NAMALWA (cell line): ENCODE measurements around the gene PLBD2.

Experiments used
- DNase-seq: peaks from one replicate; pipeline ENCODE4 v3.0.0-alpha.2; 2015; ENCODE audit warnings: low spot score

Gene PLBD2

GRCh38 chr12:113358381-113359132 is at the start of gene PLBD2:
Gene PLBD2 (plus strand): TSS chr12:113358587. CDS start chr12:113358601, 14 bp downstream.
- peak; percentile 94 for DNase-seq

GRCh38 chr12:113310489-113310888 is 47.9 kb upstream of the PLBD2 start:
- DNase-seq, result peak; percentile 30

GRCh38 chr12:113314121-113314529 is 44.3 kb upstream of the PLBD2 start:
- no peak for DNase-seq

DNA sequence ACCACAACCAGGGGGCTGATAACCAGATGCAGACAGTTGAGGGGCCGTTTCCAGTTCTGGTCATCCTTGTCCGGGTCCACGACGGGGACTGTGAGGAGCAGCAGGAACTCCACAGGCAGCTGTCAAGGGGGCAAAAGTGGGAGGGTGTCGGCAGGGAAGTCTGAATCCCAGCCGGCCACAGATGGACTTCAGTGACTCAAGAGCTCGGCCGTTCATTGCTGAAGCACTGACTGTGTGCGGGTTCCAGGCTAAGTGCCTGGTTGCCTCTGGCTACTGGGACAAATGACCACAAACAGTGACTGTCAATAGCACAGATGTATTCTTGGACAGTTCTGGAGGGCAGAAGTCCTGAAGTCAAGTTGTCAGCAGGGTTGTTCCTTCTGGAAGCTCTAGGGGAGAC is 43.0 kb upstream of the PLBD2 start:
- DNase-seq, result no peak

- no peak for DNase-seq
These were observed 42.2 kb upstream of the PLBD2 start for GRCh38 chr12:113316155-113316554.

- DNase-seq, result no peak
These were observed 41.3 kb upstream of the PLBD2 start for GRCh38 chr12:113317122-113317521.

DNA sequence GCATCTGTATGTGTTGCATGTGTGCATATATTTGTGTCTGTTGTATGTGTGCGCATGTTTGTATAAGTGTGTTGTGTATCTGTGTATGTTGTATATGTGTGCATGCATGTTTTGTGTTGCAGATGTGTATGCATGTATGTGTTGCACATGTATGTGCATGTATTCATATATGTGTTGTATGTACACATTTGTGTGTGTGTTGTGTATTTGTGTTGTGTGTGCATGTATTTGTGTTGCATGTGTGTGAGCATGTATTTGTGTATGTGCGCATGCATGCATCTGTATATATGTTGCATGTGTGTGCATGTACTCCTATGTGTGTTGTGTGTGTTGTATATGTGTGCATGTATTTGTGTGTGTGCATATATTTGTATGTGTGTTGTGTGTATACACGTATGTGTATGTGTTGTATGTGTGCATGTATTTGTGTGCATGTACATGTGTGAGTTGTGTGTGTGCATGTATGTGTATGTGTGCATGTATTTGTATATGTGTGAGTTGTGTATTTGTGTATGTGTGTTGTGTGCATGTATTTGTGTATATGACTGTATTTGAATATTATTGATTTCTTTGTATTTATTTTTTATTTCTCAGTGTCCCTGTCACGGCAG is 40.2 kb upstream of the PLBD2 start:
- DNase-seq, result no peak

- no peak for DNase-seq
These were observed 39.3 kb upstream of the PLBD2 start for GRCh38 chr12:113318900-113319628.

DNA sequence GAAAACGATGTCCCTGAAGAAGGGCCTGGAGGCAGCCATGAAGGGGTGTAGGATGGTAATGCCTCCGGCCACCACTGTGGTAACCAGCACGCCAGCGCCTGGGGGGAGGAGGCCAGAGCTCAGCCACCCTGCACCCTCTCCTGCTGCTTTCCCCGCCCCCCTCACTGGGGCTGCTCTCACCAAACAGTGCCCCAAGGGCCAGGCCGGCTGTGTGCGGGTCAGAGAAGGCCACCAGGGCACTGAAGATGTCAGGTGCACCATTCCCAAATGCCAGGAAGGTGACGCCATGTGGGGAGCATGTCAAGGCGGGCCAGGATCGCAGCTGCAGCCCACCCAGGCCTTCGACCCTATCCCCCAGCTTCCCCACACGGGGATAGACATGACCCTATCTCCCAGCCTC is 38.0 kb upstream of the PLBD2 start:
- DNase-seq, result no peak

GRCh38 chr12:113322343-113322742 is 36.0 kb upstream of the PLBD2 start:
- DNase-seq, result no peak

DNA sequence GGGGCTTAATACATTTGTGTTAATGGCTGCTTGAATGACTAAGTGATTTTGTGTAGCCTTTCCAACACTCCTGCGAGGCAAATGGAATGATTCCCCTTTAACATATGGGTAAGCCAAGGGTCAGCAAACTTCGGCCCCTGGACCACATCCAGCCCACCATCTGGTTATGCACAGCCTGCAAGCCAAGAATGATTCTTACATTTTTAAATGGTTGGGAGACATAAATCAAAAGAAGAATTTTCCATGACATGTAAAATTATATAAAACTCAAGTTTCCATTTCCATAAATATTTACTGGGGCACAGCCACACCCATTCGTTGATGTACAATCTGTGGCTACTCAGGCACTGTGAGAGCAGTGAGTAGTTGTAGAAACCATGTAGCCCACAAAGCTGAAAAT is 32.5 kb upstream of the PLBD2 start:
- no peak for DNase-seq

- DNase-seq, result no peak
These were observed 31.5 kb upstream of the PLBD2 start for GRCh38 chr12:113326775-113327395.

- DNase-seq, result no peak
These were observed 30.0 kb upstream of the PLBD2 start for GRCh38 chr12:113328368-113328889.

DNA sequence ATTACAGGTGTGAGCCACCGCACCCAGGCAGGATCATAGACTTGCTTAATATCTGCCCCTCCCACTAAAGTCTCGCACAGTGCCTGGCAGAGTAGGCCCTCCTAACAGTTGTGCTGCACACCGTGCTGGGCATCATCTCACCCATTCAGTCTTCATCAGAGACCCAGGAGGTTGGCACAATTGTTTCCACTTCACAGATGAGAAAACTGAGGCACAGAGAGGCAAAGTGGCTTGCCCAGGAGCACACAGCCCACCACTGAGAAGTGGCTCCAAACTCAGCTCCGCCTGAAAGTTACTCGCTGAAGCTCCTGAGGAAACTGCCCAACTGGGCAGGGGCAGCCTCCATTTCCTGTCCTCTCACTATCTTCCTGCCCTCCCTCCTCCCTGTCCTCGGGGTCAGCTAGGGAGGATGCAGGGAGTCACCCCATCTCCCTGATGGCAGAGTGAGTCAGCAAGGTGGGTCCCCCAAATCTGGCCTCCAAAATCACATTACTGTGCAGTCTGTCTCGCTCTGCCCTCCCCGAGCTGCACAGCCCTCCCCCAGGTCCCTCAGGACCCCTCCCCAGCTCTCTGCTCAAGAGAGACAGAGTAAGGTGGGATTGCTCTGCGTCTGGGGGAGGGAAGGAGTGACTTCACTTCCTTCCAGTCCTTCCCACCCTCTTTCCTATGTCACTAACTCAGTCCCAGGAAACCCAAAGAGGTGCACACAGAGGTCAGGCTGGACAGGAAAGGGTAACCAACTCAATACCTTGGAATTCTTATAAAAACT is 29.2 kb upstream of the PLBD2 start:
- DNase-seq, result no peak

DNA sequence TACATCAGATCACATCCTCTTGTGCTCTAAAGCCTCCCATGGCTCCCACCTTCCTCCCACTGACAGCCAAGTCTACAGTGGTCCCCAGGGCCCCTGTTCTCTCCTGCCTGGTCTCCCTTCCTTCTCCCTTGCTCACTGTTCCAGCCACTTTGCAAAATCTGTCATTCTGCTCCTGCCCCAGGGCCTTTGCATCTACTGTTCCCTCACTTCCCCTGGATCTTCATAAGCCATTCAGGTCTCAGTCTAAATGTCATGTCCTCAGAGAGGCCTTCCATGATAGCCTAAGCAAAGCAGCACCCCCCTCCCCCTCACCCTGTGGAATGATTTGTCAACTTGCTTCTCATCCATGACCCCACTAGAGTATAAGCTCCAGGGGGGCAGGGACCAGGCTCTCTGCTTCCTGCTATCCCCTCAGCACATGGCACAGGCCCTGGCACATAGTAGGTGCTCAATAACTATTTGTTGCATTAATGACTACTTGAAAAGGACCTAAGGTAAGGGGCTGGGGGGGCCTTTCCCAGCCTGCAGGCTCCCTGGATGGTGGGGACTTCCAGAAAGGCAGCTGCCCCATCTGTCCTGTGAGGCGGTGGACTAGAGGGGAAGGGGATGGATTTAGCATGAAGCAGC is 28.5 kb upstream of the PLBD2 start:
- DNase-seq, result no peak

DNA sequence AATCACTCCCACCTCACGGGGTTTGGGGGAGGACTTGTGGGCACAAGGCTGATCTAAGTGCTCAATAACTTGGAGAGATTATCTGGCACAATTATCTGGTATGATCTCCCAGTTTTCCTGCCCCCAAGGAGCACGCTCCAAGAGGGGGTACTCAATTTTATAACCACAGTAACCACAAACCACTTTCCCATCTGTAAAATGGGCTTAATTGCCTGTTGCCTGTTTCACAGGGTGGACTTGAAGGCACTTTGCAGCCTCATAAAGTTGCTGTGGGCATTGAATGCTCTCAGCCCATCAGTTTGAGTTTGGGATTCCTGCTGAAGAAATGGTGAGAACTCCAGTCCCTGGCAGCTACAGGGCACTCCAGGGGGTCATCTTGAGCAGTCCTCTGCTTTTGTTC is 27.9 kb upstream of the PLBD2 start:
- no peak for DNase-seq

DNA sequence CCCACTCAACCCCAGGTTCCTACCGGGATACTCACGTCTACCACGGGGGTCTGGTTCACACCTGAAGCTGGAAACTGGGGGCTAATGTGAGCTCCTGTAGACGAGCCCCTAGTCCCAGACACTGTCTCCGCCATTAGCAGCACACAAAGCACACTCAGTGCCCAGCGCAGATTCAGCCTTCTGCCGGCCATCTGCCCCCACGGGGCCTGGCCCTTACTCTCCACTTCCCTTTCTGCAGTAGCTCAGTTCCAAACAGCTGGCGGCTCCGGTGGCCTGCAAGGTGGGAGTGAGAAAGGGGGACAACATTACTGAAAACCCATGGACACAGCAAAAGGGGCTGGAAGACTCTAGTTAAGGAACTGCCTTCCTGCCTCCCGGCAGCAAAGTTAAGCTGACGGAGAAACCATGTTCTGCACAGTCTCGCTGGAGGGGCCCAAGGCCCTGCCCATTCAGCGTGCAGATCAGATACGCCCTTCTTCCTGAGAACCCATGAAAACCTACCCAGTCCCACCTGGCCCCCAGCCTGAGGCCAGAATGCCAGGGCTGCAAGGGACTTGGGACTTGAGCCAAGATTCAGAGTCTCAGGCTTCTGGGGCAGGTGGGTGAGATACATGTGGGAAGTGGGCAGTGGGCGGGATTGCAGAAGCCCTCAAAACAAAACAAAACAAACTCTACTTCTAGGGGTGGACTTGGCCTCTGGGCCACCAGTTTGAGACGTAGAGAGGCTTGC is 25.5 kb upstream of the PLBD2 start:
- DNase-seq, result no peak

DNA sequence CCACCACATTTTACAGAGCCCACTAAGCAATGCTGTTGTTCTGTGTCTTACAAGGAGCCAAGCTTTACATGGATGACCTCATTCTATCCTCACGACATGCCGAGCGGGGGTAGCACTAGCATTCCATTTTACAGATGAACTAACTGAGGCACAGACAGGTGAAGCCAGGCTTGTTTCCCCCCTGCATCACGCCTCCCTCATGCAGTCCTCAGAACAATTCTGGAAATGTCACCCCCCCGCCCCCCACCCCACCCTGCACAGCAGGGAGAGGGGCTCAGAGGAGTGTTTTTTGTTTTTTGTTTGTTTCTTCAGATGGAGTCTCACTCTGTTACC is 25.0 kb upstream of the PLBD2 start:
- no peak for DNase-seq

- peak; percentile 48 for DNase-seq
These were observed 24.3 kb upstream of the PLBD2 start for GRCh38 chr12:113333877-113334785.
